GM10847 (cell line): ENCODE results near the gene ING5.

ENCODE experiments used
- POLR2A ChIP-seq: IDR thresholded peaks from 2 replicates; pipeline ENCODE4 v1.6.1; 2011; ENCODE audit not compliant: insufficient read length; ENCODE audit errors: extremely low read depth

The ING5 gene

DNA sequence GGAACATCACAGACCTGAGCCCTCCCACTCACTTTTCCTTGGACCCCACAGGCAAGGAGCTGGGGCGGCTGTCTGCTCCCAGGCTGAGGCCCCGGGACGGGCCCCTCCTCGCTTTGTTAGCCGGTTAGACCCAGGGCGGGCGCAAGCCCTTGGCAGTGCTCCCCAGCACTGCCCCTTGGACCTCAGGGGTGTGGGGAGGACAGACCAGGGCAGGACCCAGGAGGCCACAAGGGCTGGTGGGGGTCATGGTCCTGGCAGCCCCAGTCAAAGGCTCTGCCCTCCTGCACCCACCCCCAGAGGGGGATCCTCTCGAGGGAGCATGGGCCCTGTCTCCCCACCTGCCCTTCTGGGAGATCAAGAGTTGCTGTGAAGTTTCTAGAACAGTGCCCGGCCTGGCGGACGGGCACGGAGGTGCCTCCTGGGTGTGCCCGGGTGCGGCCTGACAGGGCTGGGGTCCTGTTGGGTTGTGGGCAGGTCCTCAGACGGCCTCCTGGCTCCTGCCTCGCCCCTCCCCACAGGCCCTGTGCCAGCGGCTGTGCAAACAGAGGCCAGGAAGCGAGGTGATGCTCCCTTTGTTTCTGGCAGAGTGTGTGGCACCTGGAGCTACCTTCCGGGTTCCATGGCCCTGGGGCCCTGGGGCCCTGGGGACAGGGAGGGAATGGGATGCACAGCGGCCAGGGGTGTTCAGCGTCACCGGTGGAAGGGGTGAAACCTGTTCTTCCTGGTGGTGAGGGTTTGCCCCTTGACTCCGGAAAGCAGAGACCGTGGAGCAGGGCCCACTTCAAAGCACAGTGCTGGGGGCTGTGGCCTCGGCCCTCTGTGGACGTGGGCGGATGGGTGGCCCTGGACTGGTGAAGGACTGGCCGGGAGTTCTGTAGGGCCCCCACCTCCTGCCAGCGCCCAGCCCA is 71.9 kb downstream of the ING5 start:
- no peak for TF ChIP-seq POLR2A

DNA sequence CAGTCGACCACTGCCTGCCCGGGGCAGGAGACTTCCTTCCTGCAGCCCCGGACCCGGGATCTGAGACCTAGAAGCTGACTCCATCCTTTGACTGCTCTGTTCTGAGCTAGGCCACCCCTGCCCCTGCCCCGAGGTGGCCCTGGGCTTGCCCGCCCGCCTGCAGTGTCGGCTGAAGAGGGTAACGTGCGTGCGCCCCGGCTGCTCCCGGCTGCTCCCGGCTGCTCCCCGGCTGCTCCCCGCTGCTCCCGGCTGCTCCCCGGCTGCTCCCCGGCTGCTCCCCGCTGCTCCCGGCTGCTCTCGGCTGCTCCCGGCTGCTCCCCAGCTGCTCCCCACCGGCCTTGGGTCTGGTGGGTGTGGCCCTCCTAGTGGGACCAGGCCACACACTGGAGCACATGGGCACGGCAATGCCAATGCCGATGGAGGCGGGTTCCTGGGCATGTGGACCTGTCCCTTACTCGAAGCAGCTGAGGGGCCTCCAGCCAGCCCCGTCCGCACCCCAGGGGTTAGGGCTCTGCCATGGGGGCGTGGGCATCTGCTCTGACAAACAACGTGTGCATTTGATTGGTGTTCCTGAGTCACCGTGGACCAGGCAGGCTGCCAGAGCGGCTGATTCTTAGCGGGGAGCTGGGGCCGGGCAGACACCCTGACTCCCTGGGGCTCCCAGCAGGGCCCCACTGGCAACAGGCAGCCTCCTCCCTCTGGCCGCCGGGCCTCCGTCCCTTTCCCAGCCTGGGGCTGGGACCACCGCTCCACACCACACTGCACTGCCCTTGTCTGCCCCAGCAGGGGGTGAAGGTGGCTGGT is 72.8 kb downstream of the ING5 start:
- TF ChIP-seq POLR2A, result no peak

DNA sequence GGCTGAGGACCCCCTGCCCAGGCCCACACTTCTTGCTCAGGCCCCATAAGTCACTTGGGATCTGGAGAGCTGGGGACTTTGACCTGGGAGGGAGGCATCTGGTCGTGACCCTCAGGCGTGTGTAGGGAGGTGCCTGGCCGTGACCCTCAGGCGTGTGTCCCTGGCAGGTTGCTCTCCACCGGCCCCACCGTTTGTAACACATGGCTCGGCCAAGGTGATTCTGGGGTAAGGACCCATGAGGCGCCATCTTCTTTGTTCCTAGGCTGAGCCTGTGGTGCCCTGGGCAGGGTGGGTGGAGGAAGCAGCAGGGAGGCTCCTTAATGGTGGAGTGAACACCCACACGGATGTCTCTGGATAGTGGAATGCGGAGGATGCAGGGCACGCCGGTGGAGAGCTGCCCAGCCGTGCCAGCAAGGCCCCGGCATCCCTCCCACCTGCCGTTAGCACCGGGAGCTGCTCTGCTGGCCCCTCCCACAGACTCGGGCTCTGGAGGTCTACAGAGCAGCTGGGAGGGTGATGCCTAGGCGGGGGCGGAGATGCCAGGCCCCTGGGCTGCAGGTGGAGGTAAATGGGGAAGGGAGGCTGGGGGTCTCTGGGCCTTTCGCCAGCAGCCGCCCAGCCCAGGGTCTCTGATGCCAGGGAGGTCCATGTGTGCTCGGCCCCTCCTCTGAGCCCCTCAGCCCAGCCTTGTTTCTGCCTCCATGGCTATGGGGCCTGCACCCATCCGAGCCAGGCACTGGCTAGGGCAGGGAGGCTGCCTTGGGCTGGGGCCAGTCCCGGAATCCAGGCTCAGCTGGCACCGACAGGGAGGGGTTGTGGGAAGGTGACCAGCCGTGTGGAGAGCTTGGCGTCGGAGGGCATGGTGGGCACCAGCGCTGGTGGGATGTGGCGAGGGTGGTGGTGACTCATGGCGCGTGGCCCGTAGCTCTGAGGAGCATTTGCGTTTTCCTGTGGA is 73.7 kb downstream of the ING5 start:
- no peak for TF ChIP-seq POLR2A

DNA sequence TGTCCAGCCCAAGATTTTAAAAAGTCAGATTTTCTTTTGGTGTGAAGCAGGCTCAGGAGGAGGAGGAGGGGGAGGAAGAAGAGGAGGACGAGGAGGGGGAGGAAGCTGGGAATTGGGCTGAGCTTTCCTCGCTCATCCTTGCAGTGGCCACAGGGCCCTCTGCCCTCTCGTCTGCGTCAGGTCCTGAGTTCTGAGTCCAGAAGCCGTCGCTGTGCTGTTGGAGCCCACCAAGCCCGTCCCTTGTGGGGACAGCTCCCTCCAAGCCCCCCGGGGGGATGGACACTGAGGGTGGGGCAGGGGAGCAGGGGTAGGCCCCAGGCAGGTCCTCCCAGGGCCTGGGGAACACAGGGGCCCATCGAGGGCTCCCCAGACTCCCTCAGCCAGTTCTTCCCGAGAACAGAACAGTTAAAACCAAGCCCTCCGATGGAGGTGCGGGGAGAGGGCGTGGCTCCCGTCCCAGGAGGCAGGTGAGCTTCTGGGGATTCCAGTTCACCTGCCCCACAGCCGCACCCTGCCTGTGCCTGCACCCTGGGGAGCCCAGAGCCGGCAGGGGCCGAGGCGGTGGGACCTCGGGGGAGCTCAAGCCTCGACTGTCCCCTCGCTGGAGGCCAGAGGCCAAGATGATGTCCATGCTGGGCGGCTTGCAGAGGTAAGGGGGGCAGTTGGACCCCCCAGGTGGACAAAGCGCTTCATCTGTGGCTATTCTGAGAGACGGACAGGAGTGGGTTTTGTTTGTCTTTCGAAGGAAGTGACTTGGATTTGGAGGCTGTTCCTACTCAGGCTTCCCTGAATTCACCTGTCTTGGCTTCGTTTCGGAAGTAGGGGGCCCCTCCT is 74.7 kb downstream of the ING5 start, which contains the start of gene GAL3ST2:
Gene GAL3ST2, plus strand, starts transcription at position 487 of the 834 bp plus-strand sequence. Its CDS starts 134 bp downstream, at position 621.
- TF ChIP-seq POLR2A, result no peak

DNA sequence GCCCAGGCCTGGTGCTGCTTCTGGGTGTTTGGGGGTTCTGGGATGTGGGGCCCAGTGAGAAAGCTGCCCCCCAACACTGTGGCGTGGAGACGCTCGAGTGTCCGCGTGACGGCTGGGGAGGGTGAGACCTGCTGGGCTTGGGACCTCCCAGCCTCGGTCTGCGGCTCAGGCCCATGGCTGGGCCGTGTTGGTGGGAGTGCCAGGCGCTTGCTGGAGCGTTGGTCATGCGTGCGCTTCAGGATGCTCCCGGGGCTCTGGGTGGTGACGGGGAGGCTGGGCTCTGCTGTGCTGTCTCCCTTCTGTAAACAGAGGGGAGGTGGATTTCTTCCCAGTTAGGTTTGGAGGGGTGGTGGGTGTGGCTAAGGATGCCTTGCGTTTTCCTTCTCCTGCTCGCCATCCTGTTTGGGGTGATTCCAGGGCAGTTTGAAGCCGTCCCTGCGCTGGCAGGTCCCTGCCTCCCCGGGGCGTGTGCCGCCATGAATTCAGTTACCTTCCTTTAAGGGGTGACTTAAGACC is 75.4 kb downstream of the ING5 start:
- no peak for TF ChIP-seq POLR2A

DNA sequence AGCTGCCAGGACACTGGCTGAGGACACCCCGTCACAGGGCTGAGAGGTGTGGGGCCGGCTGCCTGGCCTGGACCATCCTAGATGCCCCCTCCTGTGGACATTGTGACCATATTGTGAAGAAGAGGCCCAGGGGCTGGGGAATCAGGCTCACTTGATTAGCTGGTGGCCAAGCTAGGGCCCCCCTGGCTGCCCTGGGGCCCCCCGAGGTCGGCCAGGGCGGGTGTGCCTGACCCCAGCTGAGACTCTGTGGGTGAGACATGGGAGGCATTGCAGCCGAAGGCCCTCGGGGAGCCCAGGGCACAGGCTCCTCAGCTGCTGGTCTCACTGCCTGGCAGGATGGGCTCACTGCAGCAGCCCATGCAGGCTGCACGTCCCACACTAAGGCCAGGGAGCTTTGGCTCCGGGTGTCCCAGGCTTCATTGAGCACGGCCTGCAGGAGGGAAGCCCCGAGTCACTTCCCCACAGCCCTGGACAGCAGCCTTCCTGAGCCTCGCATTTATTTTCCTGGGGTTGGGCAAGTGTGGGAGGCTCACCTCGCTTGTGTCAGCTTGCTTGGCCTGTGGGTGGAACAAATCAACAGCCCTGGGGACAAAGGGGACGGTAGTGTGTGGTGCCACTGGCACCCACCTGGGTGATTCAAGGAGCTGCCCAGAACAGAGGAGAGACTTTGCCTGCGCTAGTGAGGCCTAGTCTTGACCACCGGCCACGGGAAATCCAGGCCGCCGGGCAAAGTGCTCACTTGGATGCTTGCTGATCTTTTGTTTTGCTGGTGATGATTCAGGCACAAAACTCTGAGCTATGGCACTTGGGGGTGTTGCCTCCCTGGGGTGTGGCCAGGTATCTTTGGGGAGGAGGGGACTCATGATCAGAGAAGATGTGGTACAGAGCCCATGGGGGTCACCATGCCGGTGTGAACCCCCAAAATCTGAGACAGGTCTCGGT is 76.1 kb downstream of the ING5 start:
- TF ChIP-seq POLR2A, result no peak
